Activated CD4-positive, alpha-beta memory T cell treated with anti-CD3 and anti-CD28 coated beads, Interleukin-2, amount 10 ng/mL, durations not matched to agents 7 days and 5 days (primary cell): ENCODE data around the gene KNTC1. TPM values are rescaled to one million over a fixed set of nuclear protein-coding genes. Genes with fewer than 3 reads are reported as not detected.
A peak's percentile ranks its signal among the peaks of the same experiment; 100 is the strongest.
"Not testable (repeated sequence)": the region's sequence is repeated elsewhere in the genome, so short reads cannot be mapped to it uniquely, and the experiment has no call there.

Experiments used
- CTCF ChIA-PET: fragments of 350-600 bp; sonication (Branson Sonifier 250); formaldehyde crosslinking; loops from one replicate; lab custom pipeline; 2021; ENCODE audit warnings: antibody characterized with exemption, inconsistent platforms; lab: Charles Lee
- POLR2A ChIA-PET: fragments of 350-600 bp; sonication (Branson Sonifier 250); formaldehyde crosslinking; loops from one replicate; lab custom pipeline; 2021; ENCODE audit warnings: antibody characterized with exemption; lab: Charles Lee
- DNase-seq: peaks from one replicate; pipeline ENCODE4 v3.0.0-alpha.2; 2020
- H3K27ac Mint-ChIP-seq: one replicate; pipeline ENCODE4 v1.8.0; 2021; ENCODE audit warnings: mild to moderate bottlenecking, mixed read lengths
- H3K27me3 Mint-ChIP-seq: one replicate; pipeline ENCODE4 v1.8.0; 2021; ENCODE audit warnings: mixed read lengths
- H3K36me3 Mint-ChIP-seq: one replicate; pipeline ENCODE4 v1.8.0; 2021; ENCODE audit warnings: low read depth, mixed read lengths
- H3K4me1 Mint-ChIP-seq: one replicate; pipeline ENCODE4 v1.8.0; 2021; ENCODE audit warnings: mixed read lengths
- H3K4me3 Mint-ChIP-seq: one replicate; pipeline ENCODE4 v1.8.0; 2021; ENCODE audit warnings: mild to moderate bottlenecking, mixed read lengths
- H3K9me3 Mint-ChIP-seq: one replicate; pipeline ENCODE4 v1.8.0; 2021; ENCODE audit warnings: mixed read lengths
- total RNA-seq, 2 experiments: library from RNA; stranded (reverse); gene quantifications; one replicate each; pipeline ENCODE4 v1.2.3, GENCODE V29; 2021

KNTC1 gene
- 100 to 1,000 TPM; 101 to 103 TPM for total RNA-seq

DNA sequence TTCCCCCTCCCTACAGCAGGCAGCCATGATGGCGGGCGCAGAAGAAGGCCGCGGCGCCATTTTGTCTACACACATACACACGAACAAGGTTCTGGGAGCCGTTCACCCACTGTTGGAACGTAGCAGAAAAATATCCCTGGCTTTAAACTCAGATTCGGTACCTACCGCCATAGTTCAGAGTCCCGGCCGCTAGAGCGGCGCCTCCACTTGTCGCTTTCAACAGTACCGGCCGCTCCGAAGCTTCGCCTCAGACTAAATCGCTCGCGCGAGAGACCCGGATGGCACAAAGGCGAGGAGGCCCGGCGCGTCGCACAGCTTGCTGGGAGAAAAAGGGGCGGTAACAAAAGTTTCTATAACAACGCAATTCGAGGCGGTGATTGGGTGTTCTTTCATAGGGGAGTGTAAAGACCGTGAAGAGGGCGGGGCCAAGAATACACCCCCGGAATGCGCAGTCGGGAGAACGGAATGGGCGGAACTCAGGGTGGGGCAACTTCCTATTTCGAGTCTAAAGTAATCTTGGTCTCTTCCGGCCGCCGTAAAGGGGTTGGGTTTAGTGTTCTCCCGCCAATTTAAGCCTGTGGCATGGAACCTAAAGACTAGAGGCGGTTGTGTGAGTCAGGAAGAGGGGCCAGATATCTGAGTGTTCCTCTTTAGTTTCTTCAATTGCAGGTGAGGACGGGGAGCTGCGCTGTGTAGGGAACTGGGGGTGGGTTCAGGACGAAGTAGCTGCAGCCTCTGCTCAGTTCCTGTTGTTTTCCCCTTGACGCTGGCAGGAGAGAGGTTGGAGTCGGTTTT, at the start of gene KNTC1, which contains the start of gene RSRC2:
Gene KNTC1 (plus strand): TSS at position 567 of the 795 bp plus-strand sequence. CDS start 2,815 bp downstream, outside the sequence.
Gene RSRC2 (minus strand): TSS at position 254 of the 795 bp plus-strand sequence. CDS start 83 bp downstream, at position 171.
- DNase-seq, result peak; percentile 99
- Mint-ChIP-seq H3K36me3 (peaks cover 56% of the 10 kb centered on the region), H3K27me3 (no peaks in the 10 kb centered on the region), H3K4me3 (no peak within 1 kb of the TSS), H3K9me3 (no peaks in the 10 kb centered on the region), H3K4me1 (peaks cover 44% of the 10 kb centered on the region), H3K27ac (no peak within 1 kb of the TSS)
- ChIA-PET CTCF (interaction anchor here (0.8 to 2.8 kb wide), 5 partner anchors 26 to 735 kb away, joined by 3 to 25 read pairs (median 3); partner anchors contain the start of gene ZCCHC8), POLR2A (interaction anchor here (0.9 to 16.6 kb wide), 36 partner anchors 8 to 839 kb away, joined by 3 to 542 read pairs (median 5); partner anchors contain the start of genes DENR, MPHOSPH9, MTRFR and PSMD9)

DNA sequence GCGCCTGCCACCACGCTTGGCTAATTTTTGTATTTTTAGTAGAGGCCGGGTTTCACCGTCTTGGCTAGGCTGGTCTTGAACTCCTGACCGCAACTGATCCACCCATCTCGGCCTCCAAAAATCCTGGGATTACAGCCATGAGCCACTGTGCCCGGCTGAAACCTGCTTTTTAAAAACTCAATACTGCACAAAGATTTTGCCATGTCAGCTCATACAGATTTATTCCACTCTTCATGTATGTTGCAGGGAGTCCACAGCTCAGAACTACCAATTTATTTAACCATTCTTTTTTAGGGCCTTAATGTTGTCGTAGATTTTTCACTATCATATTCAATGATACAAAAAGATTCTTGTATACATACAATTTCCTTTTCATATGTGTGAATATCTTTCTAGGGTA, 46.3 kb upstream of the KNTC1 start:
- H3K27me3 Mint-ChIP-seq, result no peaks in the 10 kb centered on the region
- ChIA-PET CTCF (interaction anchor here (0.7 to 1.3 kb wide), 3 partner anchors 9 to 752 kb away, joined by 3 to 4 read pairs (median 4); partner anchors contain the start of gene MPHOSPH9), POLR2A (interaction anchor here (0.8 to 1.1 kb wide), 3 partner anchors 10 to 27 kb away, joined by 4 to 5 read pairs (median 4); partner anchors contain the start of gene ZCCHC8)
- peaks cover 76% of the 10 kb centered on the region for H3K36me3 Mint-ChIP-seq
- peaks cover 8% of the 10 kb centered on the region for H3K4me1 Mint-ChIP-seq
- H3K27ac Mint-ChIP-seq, result no peak overlapping the region
- no peak overlapping the region for H3K4me3 Mint-ChIP-seq
- no peaks in the 10 kb centered on the region for H3K9me3 Mint-ChIP-seq
- peak; percentile 6 for DNase-seq

GRCh38 chr12:122481861-122482260, 45.2 kb upstream of the KNTC1 start:
- Mint-ChIP-seq H3K27ac (no peak overlapping the region), H3K36me3 (peaks cover 76% of the 10 kb centered on the region), H3K27me3 (no peaks in the 10 kb centered on the region), H3K9me3 (no peaks in the 10 kb centered on the region), H3K4me3 (no peak overlapping the region), H3K4me1 (peaks cover 7% of the 10 kb centered on the region)
- ChIA-PET POLR2A (no interaction called here), CTCF (interaction anchor here (0.6 kb wide), 1 partner anchor 11 kb away, joined by 3 read pairs; no protein-coding TSS in a partner anchor)
- DNase-seq, result no peak

DNA sequence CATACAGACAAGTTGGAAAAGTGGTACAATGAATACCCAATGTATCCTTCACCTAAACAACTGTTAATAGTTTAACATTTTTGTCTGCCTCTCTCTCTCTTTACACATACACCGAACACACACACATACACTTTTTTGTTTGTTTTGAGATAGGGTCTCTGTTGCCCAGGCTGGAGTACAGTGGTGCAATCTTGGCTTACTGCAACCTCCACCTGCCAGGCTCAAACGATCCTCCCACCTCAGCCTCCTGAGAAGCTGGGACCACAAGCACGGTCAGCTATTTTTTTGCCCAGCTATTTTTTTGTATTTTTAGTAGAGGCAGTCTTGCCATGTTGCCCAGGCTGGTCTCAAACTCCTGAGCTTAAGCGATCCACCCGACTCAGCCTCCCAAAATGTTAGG, 43.1 kb upstream of the KNTC1 start:
- no peak for DNase-seq
- H3K4me1 Mint-ChIP-seq, result peaks cover 8% of the 10 kb centered on the region
- no peaks in the 10 kb centered on the region for H3K27me3 Mint-ChIP-seq
- ChIA-PET CTCF (interaction anchor here (0.7 kb wide), 1 partner anchor 14 kb away, joined by 3 read pairs; no protein-coding TSS in a partner anchor), POLR2A (interaction anchor here (1.4 to 7.1 kb wide), 2 partner anchors 9 to 15 kb away, joined by 5 to 49 read pairs; partner anchors contain the start of gene ZCCHC8)
- peaks cover 67% of the 10 kb centered on the region for H3K36me3 Mint-ChIP-seq
- H3K4me3 Mint-ChIP-seq, result no peak overlapping the region
- H3K9me3 Mint-ChIP-seq, result no peaks in the 10 kb centered on the region
- H3K27ac Mint-ChIP-seq, result no peak overlapping the region

- not testable (repeated sequence) for H3K27ac Mint-ChIP-seq, H3K4me3 Mint-ChIP-seq, H3K4me1 Mint-ChIP-seq, H3K9me3 Mint-ChIP-seq, DNase-seq, H3K27me3 Mint-ChIP-seq
- CTCF ChIA-PET, result interaction anchor here (0.7 kb wide), 1 partner anchor 14 kb away, joined by 3 read pairs; no protein-coding TSS in a partner anchor
- peaks cover 67% of the 10 kb centered on the region for H3K36me3 Mint-ChIP-seq
- POLR2A ChIA-PET, result interaction anchor here (1.4 to 7.1 kb wide), 2 partner anchors 8 to 15 kb away, joined by 5 to 49 read pairs; partner anchors contain the start of gene ZCCHC8
Observed at GRCh38 chr12:122484385-122484784, 42.7 kb upstream of the KNTC1 start.

DNA sequence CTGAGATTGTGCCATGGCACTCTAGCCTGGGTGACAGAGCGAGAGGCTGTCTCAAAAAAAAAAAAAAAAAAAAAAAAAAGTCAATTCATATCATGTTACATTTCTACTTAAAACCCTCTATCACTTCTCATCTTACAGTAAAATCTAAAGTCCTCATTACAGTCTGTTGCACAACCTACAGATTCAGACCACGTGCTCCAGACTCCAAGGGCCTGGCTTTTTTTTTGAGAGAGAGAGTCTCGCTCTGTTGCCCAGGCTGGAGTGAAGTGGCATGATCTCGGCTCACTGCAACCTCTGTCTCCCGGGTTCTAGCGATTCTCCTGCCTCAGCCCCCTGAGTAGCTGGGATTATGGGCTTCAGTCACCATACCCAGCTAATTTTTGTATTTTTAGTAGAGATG, 40.7 kb upstream of the KNTC1 start:
- not testable (repeated sequence) for H3K27me3 Mint-ChIP-seq, H3K27ac Mint-ChIP-seq, H3K4me3 Mint-ChIP-seq, H3K9me3 Mint-ChIP-seq, DNase-seq
- H3K4me1 Mint-ChIP-seq, result peaks cover 10% of the 10 kb centered on the region
- ChIA-PET CTCF (interaction anchor here (1.2 kb wide), 1 partner anchor 15 kb away, joined by 4 read pairs; no protein-coding TSS in a partner anchor), POLR2A (interaction anchor here (0.7 to 7.1 kb wide), 3 partner anchors 9 to 13 kb away, joined by 3 to 49 read pairs (median 7); partner anchors contain the start of gene ZCCHC8)
- peaks cover 68% of the 10 kb centered on the region for H3K36me3 Mint-ChIP-seq

DNA sequence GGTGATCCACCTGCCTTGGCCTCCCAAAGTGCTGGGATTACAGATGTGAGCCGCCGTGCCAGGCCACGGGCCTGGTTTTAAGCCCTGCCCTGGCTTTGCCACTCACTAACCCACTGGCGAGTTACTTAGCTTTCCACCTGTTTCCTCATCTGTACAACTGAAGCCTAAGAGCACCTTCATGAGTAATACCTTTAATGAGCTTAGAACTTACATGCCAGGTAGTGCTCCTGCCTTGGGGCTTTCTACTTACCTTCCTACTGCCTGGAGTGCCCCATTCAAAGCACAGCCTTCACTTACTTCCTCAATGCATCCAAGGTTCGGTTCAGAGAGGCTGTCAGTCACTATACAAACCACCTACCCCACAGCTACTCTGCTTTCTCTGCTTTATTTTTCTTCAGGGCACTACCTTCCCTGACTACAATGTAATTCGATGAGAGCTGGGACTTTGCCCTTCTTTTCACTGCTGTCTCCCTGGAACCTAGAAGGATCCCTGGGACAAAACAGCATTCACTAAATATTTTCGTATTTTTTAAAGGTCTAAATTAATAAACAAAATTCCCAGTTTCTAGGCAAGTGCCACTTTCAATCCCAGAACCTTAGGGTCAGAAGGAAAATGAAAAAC, 40.1 kb upstream of the KNTC1 start:
- ChIA-PET CTCF (no interaction called here), POLR2A (interaction anchor here (1.7 to 7.1 kb wide), 2 partner anchors 8 to 12 kb away, joined by 7 to 49 read pairs; partner anchors contain the start of gene ZCCHC8)
- DNase-seq, result no peak
- Mint-ChIP-seq H3K27me3 (no peaks in the 10 kb centered on the region), H3K36me3 (peaks cover 67% of the 10 kb centered on the region), H3K27ac (no peak overlapping the region), H3K4me1 (peaks cover 13% of the 10 kb centered on the region), H3K4me3 (no peak overlapping the region), H3K9me3 (no peaks in the 10 kb centered on the region)

DNA sequence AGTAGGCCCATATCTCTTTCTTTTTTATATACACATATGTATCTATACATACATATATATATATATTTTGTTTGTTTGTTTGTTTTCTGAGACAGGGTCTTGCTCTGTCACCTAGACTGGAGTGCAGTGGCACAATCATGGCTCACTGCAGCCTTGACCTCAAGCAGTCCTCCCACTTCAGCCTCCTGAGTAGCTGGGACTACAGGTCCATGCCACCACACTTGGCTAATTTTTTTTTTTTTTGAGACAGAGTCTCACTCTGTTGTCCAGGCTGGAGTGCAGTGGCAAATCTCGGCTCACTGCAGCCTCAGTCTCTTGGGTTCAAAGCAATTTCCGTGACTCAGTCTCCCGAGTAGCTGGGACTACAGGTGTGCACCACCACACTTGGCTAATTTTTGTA, 39.2 kb upstream of the KNTC1 start:
- H3K4me3 Mint-ChIP-seq, DNase-seq, H3K9me3 Mint-ChIP-seq, H3K27ac Mint-ChIP-seq, CTCF ChIA-PET, H3K27me3 Mint-ChIP-seq: not testable (repeated sequence)
- peaks cover 13% of the 10 kb centered on the region for H3K4me1 Mint-ChIP-seq
- POLR2A ChIA-PET, result interaction anchor here (0.7 to 7.1 kb wide), 3 partner anchors 11 to 262 kb away, joined by 3 to 49 read pairs (median 3); partner anchors contain the start of gene ZCCHC8
- H3K36me3 Mint-ChIP-seq, result peaks cover 69% of the 10 kb centered on the region

DNA sequence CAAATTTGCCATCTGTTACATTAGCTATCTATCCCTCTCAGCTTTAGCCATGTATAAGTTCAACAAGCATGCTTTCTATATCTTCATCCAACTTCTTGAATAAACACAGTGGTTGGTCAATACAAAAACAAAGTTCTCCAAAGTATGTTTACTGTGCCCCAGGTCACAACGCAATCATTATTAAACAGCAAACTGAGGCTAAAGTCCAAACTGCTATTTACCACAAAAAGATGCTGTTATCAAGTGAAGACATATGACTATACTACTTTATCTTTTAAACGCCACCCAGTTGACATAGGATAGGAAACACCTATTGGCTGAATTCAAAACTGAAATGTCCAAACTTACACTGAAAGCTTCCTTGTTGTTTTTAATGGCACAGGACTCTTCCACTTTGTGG, 38.0 kb upstream of the KNTC1 start:
- no peak overlapping the region for H3K27ac Mint-ChIP-seq
- POLR2A ChIA-PET, result interaction anchor here (1.4 to 7.1 kb wide), 2 partner anchors 10 to 16 kb away, joined by 4 to 49 read pairs; partner anchors contain the start of gene ZCCHC8
- no peak overlapping the region for H3K4me3 Mint-ChIP-seq
- no peaks in the 10 kb centered on the region for H3K27me3 Mint-ChIP-seq
- DNase-seq, result no peak
- no peaks in the 10 kb centered on the region for H3K9me3 Mint-ChIP-seq
- CTCF ChIA-PET, result interaction anchor here (1.0 kb wide), 1 partner anchor 11 kb away, joined by 3 read pairs; the partner anchor contains the start of gene ZCCHC8
- H3K36me3 Mint-ChIP-seq, result peaks cover 63% of the 10 kb centered on the region
- H3K4me1 Mint-ChIP-seq, result peaks cover 10% of the 10 kb centered on the region

DNA sequence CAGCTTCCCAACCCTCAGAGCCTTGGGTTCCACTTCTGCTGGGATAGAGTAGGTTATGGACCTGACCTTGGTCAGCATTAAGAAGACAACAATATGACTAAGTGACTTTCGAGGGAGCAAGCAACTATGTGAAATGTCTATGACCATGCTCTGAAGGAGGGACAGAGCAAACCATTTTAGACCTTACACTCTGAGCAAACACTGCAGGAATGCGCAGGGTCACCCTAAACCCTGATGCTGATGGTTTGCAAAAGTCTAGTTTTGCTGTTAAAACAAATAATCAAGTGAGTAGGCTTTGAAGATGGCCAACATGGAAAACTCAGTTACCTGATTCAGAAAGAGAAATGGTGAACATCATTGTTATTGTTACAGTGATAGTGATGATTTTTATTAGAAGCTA, 35.1 kb upstream of the KNTC1 start:
- Mint-ChIP-seq H3K27ac (no peak overlapping the region), H3K36me3 (peaks cover 52% of the 10 kb centered on the region), H3K27me3 (no peaks in the 10 kb centered on the region), H3K4me3 (no peak overlapping the region), H3K9me3 (no peaks in the 10 kb centered on the region), H3K4me1 (peaks cover 20% of the 10 kb centered on the region)
- no peak for DNase-seq
- CTCF ChIA-PET, result interaction anchor here (0.6 to 1.6 kb wide), 5 partner anchors 9 to 281 kb away, joined by 3 to 11 read pairs (median 3); partner anchors contain the start of gene ZCCHC8
- POLR2A ChIA-PET, result interaction anchor here (1.0 to 2.5 kb wide), 4 partner anchors 8 to 92 kb away, joined by 3 to 18 read pairs (median 4); partner anchors contain the start of genes CLIP1 and ZCCHC8

- POLR2A ChIA-PET, result interaction anchor here (0.8 to 1.5 kb wide), 3 partner anchors 9 to 20 kb away, joined by 3 to 5 read pairs (median 3); no protein-coding TSS in a partner anchor
- not testable (repeated sequence) for H3K9me3 Mint-ChIP-seq, DNase-seq, H3K4me3 Mint-ChIP-seq, H3K27me3 Mint-ChIP-seq, H3K27ac Mint-ChIP-seq
- Mint-ChIP-seq H3K36me3 (peaks cover 47% of the 10 kb centered on the region), H3K4me1 (peaks cover 26% of the 10 kb centered on the region)
- CTCF ChIA-PET, result interaction anchor here (1.0 kb wide), 1 partner anchor 93 kb away, joined by 3 read pairs; no protein-coding TSS in a partner anchor
Observed at GRCh38 chr12:122493222-122493621, 33.8 kb upstream of the KNTC1 start.

- no peak for DNase-seq
- POLR2A ChIA-PET, result interaction anchor here (1.4 to 11.4 kb wide), 3 partner anchors 9 to 27 kb away, joined by 3 to 542 read pairs (median 7); partner anchors contain the start of genes KNTC1 and RSRC2
- H3K4me1 Mint-ChIP-seq, result peaks cover 36% of the 10 kb centered on the region
- CTCF ChIA-PET, result no interaction called here
- no peak overlapping the region for H3K27ac Mint-ChIP-seq
- no peak overlapping the region for H3K4me3 Mint-ChIP-seq
- H3K36me3 Mint-ChIP-seq, result peaks cover 46% of the 10 kb centered on the region
- no peaks in the 10 kb centered on the region for H3K27me3 Mint-ChIP-seq
- no peaks in the 10 kb centered on the region for H3K9me3 Mint-ChIP-seq
Observed at GRCh38 chr12:122495258-122495657, 31.8 kb upstream of the KNTC1 start.
